GM11168 (cell line): ENCODE measurements around the gene MID1.

ENCODE experiments used
- in situ Hi-C: fragments of 300-500 bp; cut with MboI; formaldehyde crosslinking; loops from one replicate; pipeline ENCODE4 v1.12.0; 2022; ENCODE audit warnings: low sequenced_read_pairs; ENCODE audit not compliant: unreplicated experiment

The MID1 gene

DNA sequence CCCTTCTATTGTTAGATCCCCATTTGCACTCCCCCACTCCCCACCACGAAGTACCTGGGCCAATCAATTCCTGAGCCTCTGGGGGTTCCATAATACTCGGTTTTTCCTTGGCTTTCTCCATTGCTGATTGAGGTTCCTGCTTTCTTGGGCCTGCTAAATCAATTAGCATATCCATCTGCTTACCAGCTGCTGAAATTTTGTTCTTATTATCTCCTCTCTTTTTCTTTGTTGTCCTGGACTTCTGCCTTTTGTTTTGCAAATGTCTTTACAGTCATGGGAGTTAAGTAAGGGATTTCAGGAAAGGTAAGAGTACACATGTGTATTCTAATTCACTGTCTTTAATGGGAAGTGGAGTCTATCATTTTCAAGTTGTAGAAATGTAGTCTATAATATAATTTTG, 222.2 kb downstream of the MID1 start:
- in situ Hi-C loops, result no loop called here

- in situ Hi-C loops, result no loop called here
Measured at GRCh38 chrX:10397349-10397748, 223.0 kb downstream of the MID1 start.

GRCh38 chrX:10395643-10396042, 224.7 kb downstream of the MID1 start:
- in situ Hi-C loops, result no loop called here
